GM23248 (cell line): ENCODE measurements around the gene MEX3A. TPM values are rescaled to one million over a fixed set of nuclear protein-coding genes. Genes with fewer than 3 reads are reported as not detected.

Source experiments
- DNase-seq: peaks from one replicate; pipeline ENCODE4 v3.0.0-alpha.2; 2015
- H2AFZ ChIP-seq: fragments of 200-600 bp; sonication (generic); 2 replicates; pipeline ENCODE4 v1.6.1; 2016; ENCODE audit warnings: antibody characterized with exemption
- H3F3A ChIP-seq: fragments of 200-600 bp; sonication (generic); 2 replicates; pipeline ENCODE4 v1.6.1; 2016; ENCODE audit warnings: mild to moderate bottlenecking, antibody characterized with exemption, mixed run types; ENCODE audit not compliant: insufficient read depth
- H3K27ac ChIP-seq: fragments of 200-600 bp; sonication (generic); 2 replicates; pipeline ENCODE4 v1.5.1; 2016; ENCODE audit warnings: mild to moderate bottlenecking
- H3K27me3 ChIP-seq: fragments of 200-600 bp; sonication (generic); replicated peaks from 2 replicates; pipeline ENCODE4 v1.6.1; 2016; ENCODE audit warnings: mild to moderate bottlenecking; ENCODE audit not compliant: insufficient read depth
- H3K36me3 ChIP-seq: fragments of 200-600 bp; sonication (generic); 2 replicates; pipeline ENCODE4 v1.6.1; 2016; ENCODE audit warnings: low read depth, mild to moderate bottlenecking
- H3K4me1 ChIP-seq: fragments of 200-600 bp; sonication (generic); 2 replicates; pipeline ENCODE4 v1.6.1; 2016; ENCODE audit warnings: mild to moderate bottlenecking; ENCODE audit not compliant: insufficient read depth
- H3K4me2 ChIP-seq: fragments of 200-600 bp; sonication (generic); one replicate; pipeline ENCODE4 v1.6.1; 2016; ENCODE audit warnings: mild to moderate bottlenecking; ENCODE audit not compliant: unreplicated experiment
- H3K4me3 ChIP-seq: fragments of 200-600 bp; sonication (generic); 2 replicates; pipeline ENCODE4 v1.5.1; 2016; ENCODE audit warnings: mild to moderate bottlenecking
- H3K79me2 ChIP-seq: fragments of 200-600 bp; sonication (generic); 2 replicates; pipeline ENCODE4 v1.6.1; 2016; ENCODE audit warnings: mild to moderate bottlenecking; ENCODE audit not compliant: insufficient read depth
- H3K9ac ChIP-seq: fragments of 200-600 bp; sonication (generic); 2 replicates; pipeline ENCODE4 v1.6.1; 2016; ENCODE audit warnings: mild to moderate bottlenecking
- H3K9me2 ChIP-seq: fragments of 200-600 bp; sonication (generic); 2 replicates; pipeline ENCODE4 v1.6.1; 2016; ENCODE audit warnings: mixed run types, mild to moderate bottlenecking, moderate library complexity; ENCODE audit not compliant: insufficient read depth
- H3K9me3 ChIP-seq: fragments of 200-600 bp; sonication (generic); one replicate; pipeline ENCODE4 v1.6.1; 2017; ENCODE audit warnings: low read depth
- H4K20me1 ChIP-seq: fragments of 200-600 bp; sonication (generic); 2 replicates; pipeline ENCODE4 v1.6.0; 2016; ENCODE audit not compliant: insufficient read depth
- EZH2 ChIP-seq: fragments of 200-600 bp; sonication (generic); IDR thresholded peaks from 2 replicates; pipeline ENCODE4 v1.6.1; 2018; ENCODE audit warnings: antibody characterized with exemption, mild to moderate bottlenecking; ENCODE audit not compliant: insufficient read depth, poor library complexity, severe bottlenecking
- EZH2phosphoT487 ChIP-seq: fragments of 200-600 bp; sonication (generic); IDR thresholded peaks from 2 replicates; pipeline ENCODE4 v1.6.1; 2018; ENCODE audit warnings: antibody characterized with exemption, moderate library complexity, mild to moderate bottlenecking, low read depth; ENCODE audit not compliant: insufficient read depth
- WGBS, 2 experiments: methylation state at CpG; one replicate each; pipeline ENCODE4 v1.1.6; 2015 to 2017; ENCODE audit warnings: low lambda C conversion rate in 2 of 2, low coverage in 1 of 2; ENCODE audit errors: missing lambda C conversion rate in 2 of 2; 5-methylcytosine and 5-hydroxymethylcytosine counted together
- in situ Hi-C: fragments of 300-500 bp; cut with MboI; formaldehyde crosslinking; loops from 2 replicates; pipeline ENCODE4 v1.15.0; 2020
- polyA plus RNA-seq: library from polyadenylated mRNA; unstranded; fragments of >200 nt; fragmentation: Nextera tagmentation; extraction: Ambion mirVana; gene quantifications from 2 replicates; pipeline ENCODE4 v1.2.1, GENCODE V29; 2016
- total RNA-seq: library from RNA; depleted of rRNA; stranded (reverse); fragments of >200 nt; shearing (Covaris generic); gene quantifications from 2 replicates; pipeline ENCODE4 v1.2.3, GENCODE V29; 2014

Gene MEX3A
- total and polyA plus RNA-seq, 2 experiments from 2014 or later: 0.05 to 0.22 TPM

DNA sequence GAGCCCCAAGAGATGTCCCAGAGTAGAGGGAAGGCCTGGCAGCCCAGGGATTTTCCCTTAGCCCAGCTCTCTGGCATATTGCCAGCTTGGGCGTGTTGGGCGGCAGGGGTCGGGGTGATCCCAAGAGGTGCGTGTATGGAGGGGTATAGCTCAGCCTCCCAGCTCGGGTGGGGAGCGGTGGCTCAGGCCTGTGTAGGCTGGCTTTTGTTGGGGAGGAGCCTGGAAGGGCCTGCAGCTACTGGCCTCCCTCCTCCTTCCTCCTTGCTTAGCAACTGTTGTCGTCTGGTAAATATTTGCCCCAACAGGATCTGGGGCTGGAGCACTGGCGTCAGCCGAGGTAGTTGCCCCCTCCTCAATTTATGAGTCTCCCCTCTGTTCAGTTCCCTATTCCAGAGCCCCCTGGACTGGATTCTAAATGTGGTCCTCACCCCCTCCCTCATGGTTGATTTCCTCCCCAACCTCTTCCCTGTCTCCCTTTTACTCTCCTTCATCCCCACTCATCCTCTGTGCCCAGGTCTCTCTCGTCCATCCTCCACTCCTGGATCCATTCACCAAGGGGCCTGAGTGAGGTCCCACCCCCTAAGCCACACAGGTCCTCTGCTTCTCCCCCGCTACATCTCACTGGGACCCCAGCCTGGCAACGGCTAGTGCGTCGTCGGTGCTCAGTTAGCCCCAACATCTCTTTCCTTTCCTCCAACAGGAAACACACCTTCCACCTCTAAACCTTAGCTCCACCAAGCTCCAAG, 22.0 kb upstream of the MEX3A start:
- Histone ChIP-seq H3K27me3 (no peaks in the 10 kb centered on the region), H4K20me1 (no peaks in the 10 kb centered on the region), H3F3A (peaks cover 9% of the 10 kb centered on the region), H3K4me3 (peak overlapping the region; percentile 63), H3K4me1 (peaks cover 49% of the 10 kb centered on the region), H3K9me2 (no peaks in the 10 kb centered on the region), H3K36me3 (no peaks in the 10 kb centered on the region), H3K9ac (peak overlapping the region; percentile 97), H3K27ac (peak overlapping the region; percentile 99), H3K4me2 (peak overlapping the region; percentile 77), H3K79me2 (peaks cover 15% of the 10 kb centered on the region), H3K9me3 (no peaks in the 10 kb centered on the region), H2AFZ (no peak overlapping the region)
- in situ Hi-C loops: no loop called here
- 12 to 15% methylated on average over 15 of the region's 15 CpGs for WGBS, 2 experiments
- peak; percentile 97 for DNase-seq
- TF ChIP-seq EZH2: no peak
- no peak for TF ChIP-seq EZH2phosphoT487

DNA sequence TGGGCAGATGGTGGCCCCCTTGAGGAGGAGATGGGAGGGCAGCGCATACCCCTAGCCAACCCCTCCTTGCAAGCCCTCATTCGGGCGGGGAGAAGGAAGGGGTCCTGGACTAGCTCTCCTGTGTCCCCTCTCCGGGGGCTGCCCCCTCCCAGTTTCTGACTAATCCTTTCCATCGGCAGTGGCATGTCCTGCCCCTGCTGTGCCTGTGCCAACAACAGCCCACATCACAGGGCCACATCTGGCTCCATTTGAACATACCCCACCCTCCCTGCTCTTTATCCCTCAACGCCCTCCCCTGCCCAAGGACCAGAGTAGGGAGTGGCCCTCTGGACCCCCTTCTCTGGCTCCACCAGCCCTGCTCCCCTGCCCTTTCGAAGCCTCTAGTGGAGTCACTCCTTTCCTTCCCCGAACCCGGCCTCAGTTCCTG, 21.3 kb upstream of the MEX3A start:
- Histone ChIP-seq H4K20me1 (no peaks in the 10 kb centered on the region), H3K4me3 (peak overlapping the region; percentile 63), H3K79me2 (peaks cover 15% of the 10 kb centered on the region), H3K9ac (peak overlapping the region; percentile 97), H3K27me3 (no peaks in the 10 kb centered on the region), H3K9me2 (no peaks in the 10 kb centered on the region), H3K4me1 (peaks cover 49% of the 10 kb centered on the region), H3K9me3 (no peaks in the 10 kb centered on the region), H2AFZ (peak overlapping the region; percentile 56), H3K36me3 (no peaks in the 10 kb centered on the region), H3K27ac (peak overlapping the region; percentile 99), H3F3A (peaks cover 9% of the 10 kb centered on the region), H3K4me2 (peak overlapping the region; percentile 77)
- in situ Hi-C loops: no loop called here
- TF ChIP-seq EZH2phosphoT487: no peak
- 1 to 6% methylated on average over 8 to 9 of the region's 9 CpGs for WGBS, 2 experiments
- DNase-seq: peak; percentile 89

DNA sequence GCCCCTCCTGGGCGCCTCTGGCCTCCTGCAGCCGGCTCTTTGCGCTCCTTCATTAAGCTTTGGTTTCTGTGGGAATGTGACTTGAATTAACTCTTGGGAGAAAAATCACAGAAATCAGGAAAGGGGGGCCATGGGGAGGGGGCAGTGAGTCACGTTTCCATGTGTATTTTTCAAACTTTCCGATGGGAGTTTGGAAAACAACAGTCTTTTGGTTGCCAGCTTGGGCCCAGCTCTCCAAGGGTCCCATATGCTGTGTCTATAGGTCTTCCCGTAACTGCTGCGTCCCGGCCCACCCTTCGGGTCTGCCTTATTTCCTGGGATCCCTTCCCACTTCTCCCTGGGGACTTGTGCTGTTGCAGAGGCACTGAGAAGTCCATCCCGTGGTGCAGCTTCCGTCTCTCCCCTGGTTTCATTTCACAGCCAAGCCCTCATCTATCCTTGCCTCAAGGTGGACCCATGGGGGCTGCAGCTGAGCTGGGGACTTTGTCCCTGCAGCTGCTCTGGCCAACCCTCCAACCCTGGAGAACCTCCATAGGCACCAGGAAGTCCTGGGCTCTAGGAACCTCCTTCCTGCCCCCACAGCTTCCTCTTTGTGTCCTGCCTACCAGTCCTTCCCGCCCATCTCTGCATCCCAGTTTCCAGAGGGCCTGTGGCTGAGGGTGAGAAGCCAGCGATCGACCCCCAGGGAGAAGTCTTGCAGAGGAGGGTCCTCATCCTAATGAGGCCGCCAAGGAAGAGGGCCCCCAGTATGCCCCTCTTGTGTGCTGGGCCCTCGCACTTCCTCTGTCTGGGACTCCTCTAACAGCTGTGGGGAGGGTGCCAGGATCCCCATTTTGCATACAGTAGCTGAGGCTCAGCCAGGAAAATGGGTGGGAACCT, 20.6 kb upstream of the MEX3A start:
- 8 to 10% methylated on average over 16 of the region's 16 CpGs for WGBS, 2 experiments
- DNase-seq: peak; percentile 81
- Histone ChIP-seq H3K4me1 (peaks cover 49% of the 10 kb centered on the region), H4K20me1 (no peaks in the 10 kb centered on the region), H3K36me3 (no peaks in the 10 kb centered on the region), H2AFZ (peak overlapping the region; percentile 56), H3K27ac (peak overlapping the region; percentile 99), H3K4me2 (peak overlapping the region; percentile 77), H3F3A (peaks cover 9% of the 10 kb centered on the region), H3K9me2 (no peaks in the 10 kb centered on the region), H3K4me3 (peak overlapping the region; percentile 45), H3K9me3 (no peaks in the 10 kb centered on the region), H3K9ac (peak overlapping the region; percentile 97), H3K79me2 (peaks cover 15% of the 10 kb centered on the region), H3K27me3 (no peaks in the 10 kb centered on the region)
- in situ Hi-C loops: no loop called here
- TF ChIP-seq EZH2phosphoT487 (no peak), EZH2 (no peak)

DNA sequence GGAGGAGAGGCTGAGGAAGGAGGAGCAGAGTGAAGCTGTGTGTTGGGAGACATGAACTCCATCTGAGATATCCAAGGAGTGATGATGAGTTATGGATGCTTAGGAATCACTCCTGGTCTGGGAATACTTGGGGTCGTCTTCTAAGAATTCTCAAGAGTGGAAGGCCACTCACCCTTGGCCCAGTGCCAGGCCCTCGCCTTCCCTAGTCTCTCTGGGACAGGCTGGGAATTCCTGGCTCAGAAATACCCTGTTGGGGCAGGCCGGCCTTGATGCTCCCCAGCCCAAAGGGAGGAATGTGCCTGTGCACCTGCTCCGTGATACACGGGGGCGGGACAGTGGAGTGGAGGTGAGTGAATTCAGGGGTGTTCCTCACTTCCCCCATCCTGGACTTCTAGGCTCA, 19.6 kb upstream of the MEX3A start:
- Histone ChIP-seq H3K9ac (peak overlapping the region; percentile 97), H3K27ac (peak overlapping the region; percentile 99; the same call in 1 of the 2 replicates)

More for the DNA sequence above, 19.6 kb upstream of the MEX3A start:
- no peak overlapping the region for H2AFZ ChIP-seq
- H3K4me3 ChIP-seq: no peak overlapping the region
- H3K27me3 ChIP-seq: no peaks in the 10 kb centered on the region
- peaks cover 49% of the 10 kb centered on the region for H3K4me1 ChIP-seq
- 64 to 70% methylated on average over 6 of the region's 6 CpGs for WGBS, 2 experiments
- no peak overlapping the region for H3K4me2 ChIP-seq
- H3K79me2 ChIP-seq: peaks cover 19% of the 10 kb centered on the region
- in situ Hi-C loops: no loop called here
- H3F3A ChIP-seq: peaks cover 9% of the 10 kb centered on the region
- no peaks in the 10 kb centered on the region for H3K9me3 ChIP-seq
- no peaks in the 10 kb centered on the region for H4K20me1 ChIP-seq
- no peaks in the 10 kb centered on the region for H3K36me3 ChIP-seq
- no peak for DNase-seq
- TF ChIP-seq EZH2 (no peak), EZH2phosphoT487 (no peak)
- H3K9me2 ChIP-seq: no peaks in the 10 kb centered on the region
